Measurements from ENCODE around the gene PLCL1. TPM values are rescaled to one million over a fixed set of nuclear protein-coding genes. Genes with fewer than 3 reads are reported as not detected.

PLCL1 gene
- total and polyA plus RNA-seq, 10 of the 15 experiments (the other 5 are each of a cell fraction or from before 2014, with no cell fraction given) = 0.03 to 1.5 (median 0.22) TPM

GRCh38 chr2:198143793-198144192, 339.4 kb downstream of the PLCL1 start:
- peak; percentile 21; the same call in 1 of the 3 replicates for ATAC-seq
- Histone ChIP-seq H3K4me1 (ENCODE audit: control insufficient read depth, insufficient read depth, low read length) (no peaks in the 10 kb centered on the region), H3K27ac (ENCODE audit: control insufficient read depth, insufficient read depth) (no peak overlapping the region), H3K36me3 (ENCODE audit: control insufficient read depth in 2 of 2, insufficient read depth in 2 of 2, low read length in 1 of 2) (no peaks in the 10 kb centered on the region), H4K20me1 (ENCODE audit: control insufficient read depth, insufficient read depth) (no peaks in the 10 kb centered on the region), H3K9ac (ENCODE audit: control insufficient read depth, insufficient read depth, low read length) (no peak overlapping the region), H2AFZ (ENCODE audit: control insufficient read depth, low read depth, low read length) (no peak overlapping the region), H3K79me2 (ENCODE audit: control insufficient read depth, insufficient read depth, low read length) (no peaks in the 10 kb centered on the region), H3K4me2 (ENCODE audit: control insufficient read depth, insufficient read depth) (no peak overlapping the region), H3K4me3 (no peak overlapping the region), H3K9me3 (replicated peaks; ENCODE audit: control insufficient read depth, insufficient read depth, low read length) (no peaks in the 10 kb centered on the region), H3K27me3 (replicated peaks in 1 of 2; ENCODE audit: control insufficient read depth in 2 of 2, insufficient read depth in 2 of 2, low read length in 1 of 2) (no peaks in the 10 kb centered on the region; a peak in 1 of 4 replicates)
- TF ChIP-seq RBBP5 (conservative IDR thresholded peaks at IDR 0.05) (no peak), JUNB (IDR thresholded peaks at IDR 0.05) (no peak), BACH1 (IDR thresholded peaks at IDR 0.05; ENCODE audit: borderline replicate concordance) (no peak), ELK1 (IDR thresholded peaks at IDR 0.05; ENCODE audit: low read depth, low read length) (no peak), ZNF274 (IDR thresholded peaks at IDR 0.05; ENCODE audit: insufficient read depth, insufficient read length) (no peak), CTCF (IDR thresholded peaks at IDR 0.05 in 2 of 3, conservative IDR thresholded peaks at IDR 0.05 in 1 of 3; ENCODE audit: control insufficient read depth in 2 of 3, extremely low read depth in 1 of 3, insufficient read depth in 1 of 3, low read depth in 3 of 3, low read length in 3 of 3) (no peak), RFX5 (IDR thresholded peaks at IDR 0.05; ENCODE audit: low read depth, low read length) (no peak), CUX1 (IDR thresholded peaks at IDR 0.05; ENCODE audit: insufficient replicate concordance, low read depth, low read length) (no peak), EED (IDR thresholded peaks at IDR 0.05; ENCODE audit: low read depth) (no peak), SREBF2 (IDR thresholded peaks at IDR 0.05; ENCODE audit: low read length) (no peak), SMARCA5 (IDR thresholded peaks at IDR 0.05) (no peak), KLF5 (IDR thresholded peaks at IDR 0.05; ENCODE audit: partially characterized antibody) (no peak)
- DNase-seq (ENCODE audit: low read depth, low spot score) = no peak
- FAIRE-seq = no peak
- ChIA-PET CTCF (interaction anchor here (1.2 kb wide), 1 partner anchor 153 kb away, joined by 3 read pairs; no protein-coding TSS in a partner anchor), SMC1A (ENCODE audit: uncharacterized antibody, unreplicated experiment) (no interaction called here), POLR2A (no interaction called here), RAD21 (ENCODE audit: unreplicated experiment) (no interaction called here)
- intact Hi-C loops (cut with micrococcal nuclease; ENCODE audit: unreplicated experiment) (no loop called here), in situ Hi-C loops (cut with MboI) (no loop called here)
- WGBS (ENCODE audit: insufficient coverage, insufficient replicate concordance, low lambda C conversion rate, missing lambda C conversion rate) = 42% methylated on average over 1 of the region's 1 CpG
- no TSS peak for BruUV-seq (replicated peaks)
